Neuron (in vitro differentiated cells): Measurements from ENCODE around the gene ASAP3.

Experiments used
- H2AFZ ChIP-seq: one replicate; pipeline ENCODE4 v1.6.1; 2013; ENCODE audit warnings: low read depth, mild to moderate bottlenecking, inconsistent platforms, low read length, moderate library complexity
- H3K27me3 ChIP-seq: one replicate; pipeline ENCODE4 v1.6.1; 2013; ENCODE audit warnings: low read length; ENCODE audit not compliant: insufficient read depth
- H3K36me3 ChIP-seq: one replicate; pipeline ENCODE4 v1.6.1; 2013; ENCODE audit warnings: low read length; ENCODE audit not compliant: insufficient read depth
- H3K4me1 ChIP-seq: one replicate; pipeline ENCODE4 v1.6.1; 2013; ENCODE audit warnings: low read length; ENCODE audit not compliant: insufficient read depth
- H3K4me3 ChIP-seq: 2 replicates; pipeline ENCODE4 v1.5.1; 2013; ENCODE audit warnings: mild to moderate bottlenecking, low read length, moderate library complexity
- H3K9me3 ChIP-seq: one replicate; pipeline ENCODE4 v1.6.1; 2013; ENCODE audit warnings: low read length

ASAP3 gene

DNA sequence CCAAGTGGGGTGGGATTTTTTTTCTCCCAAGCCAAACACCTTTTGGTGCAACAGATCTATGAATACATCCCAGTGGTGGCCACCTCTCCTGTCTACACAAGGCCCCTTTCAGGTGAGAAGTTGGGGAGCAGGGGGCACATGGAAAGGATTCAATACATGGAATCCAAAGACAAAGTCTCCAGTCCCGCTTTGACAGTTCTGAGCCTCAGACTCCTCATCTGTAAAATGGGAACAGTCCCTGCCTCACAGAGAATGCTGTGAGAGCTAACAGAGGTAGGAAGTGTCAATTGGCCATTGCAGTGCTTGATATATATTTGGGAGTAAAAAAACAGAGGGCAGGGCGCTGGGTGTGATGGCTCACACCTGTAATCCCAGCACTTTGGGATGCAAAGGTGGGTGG, 87.6 kb downstream of the ASAP3 start:
- Histone ChIP-seq H3K4me1 (peaks cover 20% of the 10 kb centered on the region), H3K27me3 (no peaks in the 10 kb centered on the region), H2AFZ (no peak overlapping the region), H3K36me3 (no peaks in the 10 kb centered on the region), H3K9me3 (peaks cover 9% of the 10 kb centered on the region), H3K4me3 (no peak overlapping the region)

DNA sequence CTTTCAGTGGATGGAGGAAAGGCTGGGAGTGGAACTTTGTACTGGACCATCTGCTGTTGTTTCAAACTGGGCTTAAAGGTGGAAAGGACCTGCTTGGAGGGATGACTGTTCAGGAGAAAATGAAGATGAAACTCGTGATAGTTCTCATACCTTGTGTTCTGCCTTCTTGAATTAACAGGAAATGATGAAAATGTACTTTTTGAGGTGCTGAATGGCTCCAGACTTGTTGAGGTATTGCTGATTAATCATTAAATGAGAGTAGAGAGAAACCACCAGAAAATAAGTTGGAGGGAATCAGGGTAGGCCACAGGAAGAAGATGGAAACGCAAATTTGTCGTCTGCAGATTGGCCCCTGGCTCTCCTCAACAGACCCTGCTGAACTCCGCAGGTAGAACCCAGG, 88.1 kb downstream of the ASAP3 start:
- Histone ChIP-seq H3K4me1 (peaks cover 20% of the 10 kb centered on the region), H2AFZ (no peak overlapping the region), H3K27me3 (no peaks in the 10 kb centered on the region), H3K4me3 (no peak overlapping the region), H3K9me3 (peaks cover 9% of the 10 kb centered on the region), H3K36me3 (no peaks in the 10 kb centered on the region)

DNA sequence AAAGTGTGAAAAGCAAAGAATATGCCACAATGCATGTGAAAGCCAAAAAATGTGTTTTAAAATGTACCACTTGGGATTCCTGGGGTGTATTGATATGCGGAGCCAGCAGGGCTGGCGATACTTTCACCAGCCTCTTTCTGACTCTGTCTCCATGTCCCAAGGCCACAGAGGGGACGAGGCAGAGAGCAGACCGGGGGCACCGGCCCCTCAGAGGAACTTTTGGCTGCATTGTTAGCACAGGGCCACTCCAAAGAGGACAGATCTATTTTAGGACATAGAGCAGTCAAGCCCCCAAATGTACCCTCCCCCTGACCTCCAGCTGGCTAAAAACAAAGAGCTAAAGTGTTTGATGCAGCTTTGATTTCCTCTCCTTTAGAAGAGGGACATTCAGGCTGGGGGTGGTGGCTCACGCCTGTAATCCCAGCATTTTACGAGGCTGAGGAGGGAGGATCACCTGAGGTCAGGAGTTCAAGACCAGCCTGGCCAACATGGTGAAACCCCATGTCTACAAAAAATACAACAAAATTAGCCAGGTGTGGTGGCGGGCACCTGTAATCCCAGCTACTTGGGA, 88.7 kb downstream of the ASAP3 start:
- peaks cover 9% of the 10 kb centered on the region for H3K9me3 ChIP-seq
- no peak overlapping the region for H3K4me3 ChIP-seq
- no peaks in the 10 kb centered on the region for H3K27me3 ChIP-seq
- peaks cover 20% of the 10 kb centered on the region for H3K4me1 ChIP-seq
- peak overlapping the region; percentile 14 for H2AFZ ChIP-seq
- no peaks in the 10 kb centered on the region for H3K36me3 ChIP-seq

- Histone ChIP-seq H3K27me3 (no peaks in the 10 kb centered on the region), H2AFZ (peak overlapping the region; percentile 14), H3K36me3 (no peaks in the 10 kb centered on the region), H3K4me3 (no peak overlapping the region), H3K9me3 (peaks cover 9% of the 10 kb centered on the region), H3K4me1 (peaks cover 20% of the 10 kb centered on the region)
These were observed 89.3 kb downstream of the ASAP3 start for GRCh38 chr1:23394684-23395083.

DNA sequence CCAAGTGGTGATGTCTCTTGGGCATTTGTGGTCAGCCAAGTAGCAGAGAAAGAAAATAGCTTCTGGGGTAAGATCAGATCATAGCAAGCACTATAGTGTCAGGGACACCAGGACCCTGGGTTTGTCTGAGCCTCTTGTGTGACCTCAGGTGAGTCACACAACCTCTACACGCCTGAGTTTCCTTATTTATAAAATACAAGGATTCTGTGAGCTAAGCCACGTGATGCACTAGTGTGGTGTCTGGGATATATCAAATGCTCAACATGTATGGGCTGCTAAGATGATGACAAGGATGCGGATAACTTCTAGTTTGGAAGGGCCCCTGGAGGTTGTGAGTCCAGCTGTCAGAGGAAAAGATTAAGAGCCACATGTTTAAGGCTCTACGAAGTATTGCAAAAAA, 89.8 kb downstream of the ASAP3 start:
- H3K27me3 ChIP-seq, result no peaks in the 10 kb centered on the region
- H2AFZ ChIP-seq, result no peak overlapping the region
- H3K4me3 ChIP-seq, result no peak overlapping the region
- H3K9me3 ChIP-seq, result peaks cover 9% of the 10 kb centered on the region
- peaks cover 20% of the 10 kb centered on the region for H3K4me1 ChIP-seq
- H3K36me3 ChIP-seq, result no peaks in the 10 kb centered on the region

DNA sequence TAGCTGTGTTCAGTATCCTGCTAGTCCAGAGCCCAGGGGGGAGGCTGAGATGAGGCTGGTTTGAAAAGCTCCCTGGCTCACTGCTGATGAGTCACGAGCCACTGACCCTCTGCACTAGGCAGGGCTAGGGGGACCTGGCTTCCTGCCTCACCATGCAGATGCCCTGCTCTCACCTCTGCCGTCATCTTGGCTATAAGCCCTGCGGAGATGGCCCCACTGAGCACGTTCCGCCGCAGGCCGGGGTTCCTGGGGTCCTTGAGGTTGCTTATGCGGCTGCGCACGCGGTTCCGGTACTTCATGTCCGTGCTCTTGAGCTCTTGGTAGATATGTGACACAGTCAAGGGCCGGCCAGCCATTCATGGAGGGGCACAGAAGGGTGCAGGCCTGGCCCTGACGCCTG, 90.3 kb downstream of the ASAP3 start:
- no peaks in the 10 kb centered on the region for H3K27me3 ChIP-seq

GRCh38 chr1:23392125-23392855, 91.7 kb downstream of the ASAP3 start:
- Histone ChIP-seq H2AFZ (no peak overlapping the region), H3K4me3 (no peak overlapping the region), H3K4me1 (peaks cover 20% of the 10 kb centered on the region), H3K36me3 (no peaks in the 10 kb centered on the region), H3K27me3 (no peaks in the 10 kb centered on the region), H3K9me3 (peaks cover 9% of the 10 kb centered on the region)

More for the DNA sequence above, 90.3 kb downstream of the ASAP3 start:
- Histone ChIP-seq H2AFZ (no peak overlapping the region), H3K9me3 (peaks cover 9% of the 10 kb centered on the region), H3K4me3 (no peak overlapping the region), H3K36me3 (no peaks in the 10 kb centered on the region), H3K4me1 (peaks cover 20% of the 10 kb centered on the region)

- peaks cover 10% of the 10 kb centered on the region for H3K4me1 ChIP-seq
- no peaks in the 10 kb centered on the region for H3K27me3 ChIP-seq
These were observed 94.1 kb downstream of the ASAP3 start for GRCh38 chr1:23389837-23390321.

DNA sequence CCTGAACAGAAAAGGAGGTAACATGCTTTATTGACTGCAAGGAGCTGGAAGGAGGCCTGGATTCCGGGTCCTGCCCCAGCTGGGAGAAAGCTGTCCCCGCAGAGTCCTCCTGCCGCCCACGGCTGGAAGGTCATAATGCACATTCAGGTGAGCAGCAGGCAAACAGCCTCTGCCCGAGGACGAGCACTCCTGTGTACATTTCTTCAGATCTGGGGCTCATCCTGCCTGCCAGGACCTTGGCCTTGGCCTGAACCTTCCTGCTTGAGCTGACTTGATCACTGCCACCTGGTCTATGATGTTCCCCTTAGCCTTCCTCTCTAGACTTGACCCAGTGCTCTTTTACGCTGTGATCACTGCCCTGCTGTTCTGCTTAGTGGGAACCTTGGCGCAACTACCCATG, 96.5 kb downstream of the ASAP3 start:
- Histone ChIP-seq H3K4me3 (no peak overlapping the region), H3K27me3 (no peaks in the 10 kb centered on the region), H3K4me1 (no peaks in the 10 kb centered on the region), H2AFZ (no peak overlapping the region), H3K36me3 (no peaks in the 10 kb centered on the region), H3K9me3 (peaks cover 1% of the 10 kb centered on the region)

More at GRCh38 chr1:23389837-23390321, 94.1 kb downstream of the ASAP3 start:
- Histone ChIP-seq H3K4me3 (no peak overlapping the region), H2AFZ (no peak overlapping the region), H3K36me3 (no peaks in the 10 kb centered on the region), H3K9me3 (peaks cover 9% of the 10 kb centered on the region)

DNA sequence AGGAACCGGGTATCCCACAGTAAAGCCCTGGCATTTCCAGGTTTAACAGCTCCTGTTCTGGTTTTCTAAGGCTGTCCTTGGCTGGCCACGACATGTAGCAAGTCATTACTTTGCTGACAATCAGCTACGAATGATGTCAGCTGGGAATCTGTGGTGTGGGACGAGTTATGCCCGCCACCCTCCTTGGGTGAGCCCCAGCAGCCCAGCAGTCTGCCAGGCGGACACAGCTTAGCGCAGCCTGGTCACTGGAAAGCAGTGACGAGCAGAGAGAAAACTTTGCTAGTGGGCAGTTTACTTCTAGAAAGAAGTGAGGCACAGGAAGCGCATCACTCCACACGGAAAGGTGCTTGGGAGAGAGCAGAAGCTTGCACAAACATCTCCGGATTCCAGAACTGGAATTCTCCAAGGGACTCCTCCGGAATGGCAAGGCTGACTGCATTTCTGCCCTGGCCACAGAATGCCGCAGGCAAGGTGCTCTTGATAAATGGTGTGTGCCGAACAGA, 98.8 kb downstream of the ASAP3 start:
- Histone ChIP-seq H2AFZ (no peak overlapping the region), H3K36me3 (no peaks in the 10 kb centered on the region), H3K9me3 (peaks cover 5% of the 10 kb centered on the region), H3K4me1 (no peaks in the 10 kb centered on the region), H3K4me3 (no peak overlapping the region), H3K27me3 (no peaks in the 10 kb centered on the region)

DNA sequence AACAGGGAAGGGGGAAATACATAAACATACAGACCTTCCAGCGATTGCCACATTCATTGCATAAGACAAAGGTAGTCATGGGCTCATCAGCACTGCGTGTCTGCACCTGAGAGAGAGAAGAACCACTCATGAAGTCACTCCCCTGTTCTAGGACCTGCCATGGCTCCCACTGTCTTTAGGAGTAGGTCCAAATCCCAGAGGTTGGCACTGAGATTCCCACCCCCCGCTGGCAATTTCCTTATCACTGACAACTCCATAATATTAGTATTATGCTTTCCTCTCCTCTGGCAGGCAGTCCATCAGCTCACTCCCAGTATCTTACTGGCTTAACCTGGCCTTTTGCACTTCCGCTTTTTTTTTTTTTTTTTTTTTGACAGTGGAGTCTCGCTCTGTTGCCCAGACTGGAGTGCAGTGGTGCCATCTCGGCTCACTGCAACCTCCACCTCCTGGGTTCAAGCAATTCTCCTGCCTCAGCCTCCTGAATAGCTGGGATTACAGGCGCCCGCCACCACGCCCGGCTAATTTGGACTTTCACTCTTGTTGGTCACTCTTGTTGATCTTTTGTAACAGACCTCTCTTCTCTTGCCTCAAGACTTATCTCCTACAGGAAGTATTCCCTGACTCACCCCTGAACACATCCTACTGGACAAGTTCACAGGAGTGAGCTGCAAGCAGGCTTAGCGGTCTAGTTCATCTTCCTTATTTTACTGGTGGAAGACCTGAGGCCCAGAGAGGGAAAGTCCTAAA, 99.5 kb downstream of the ASAP3 start:
- no peaks in the 10 kb centered on the region for H3K4me1 ChIP-seq
- H3K4me3 ChIP-seq, result no peak overlapping the region
- H3K27me3 ChIP-seq, result no peaks in the 10 kb centered on the region

GRCh38 chr1:23383577-23384311, 100.2 kb downstream of the ASAP3 start:
- Histone ChIP-seq H3K4me3 (no peak overlapping the region), H2AFZ (no peak overlapping the region), H3K27me3 (no peaks in the 10 kb centered on the region), H3K4me1 (no peaks in the 10 kb centered on the region), H3K36me3 (no peaks in the 10 kb centered on the region), H3K9me3 (peaks cover 5% of the 10 kb centered on the region)

More for the DNA sequence above, 99.5 kb downstream of the ASAP3 start:
- peaks cover 5% of the 10 kb centered on the region for H3K9me3 ChIP-seq
- H3K36me3 ChIP-seq, result no peaks in the 10 kb centered on the region
- H2AFZ ChIP-seq, result no peak overlapping the region
